Effector CD8-positive, alpha-beta T cell (primary cell): Measurements from ENCODE around the gene PSMD6.

ENCODE experiments used
- DNase-seq: peaks from one replicate; lab custom pipeline; 2025; lab: John Stamatoyannopoulos, UW
- total RNA-seq, 4 experiments: gene quantifications; one replicate each; lab custom pipeline; 2026; lab: John Stamatoyannopoulos, UW

PSMD6 gene
- total RNA-seq = 93.7 to 139 (median 107) reads per million in 4 experiments

- DNase-seq = peak; percentile 89
Observed at GRCh38 chr3:64023187-64023860, at the start of gene PSMD6. TSS of gene PSMD6 (minus strand) at chr3:64023494. CDS start at chr3:64023419, 75 bp downstream.

GRCh38 chr3:64072126-64072525 is 48.8 kb upstream of the PSMD6 start:
- no peak for DNase-seq

- no peak for DNase-seq
Observed at GRCh38 chr3:64070704-64071103, 47.4 kb upstream of the PSMD6 start.

GRCh38 chr3:64067506-64068346 is 44.4 kb upstream of the PSMD6 start:
- no peak for DNase-seq

GRCh38 chr3:64064804-64065203 is 41.5 kb upstream of the PSMD6 start:
- DNase-seq = no peak

GRCh38 chr3:64063983-64064438 is 40.7 kb upstream of the PSMD6 start:
- DNase-seq = no peak

GRCh38 chr3:64063207-64063982 is 40.1 kb upstream of the PSMD6 start:
- DNase-seq = no peak

GRCh38 chr3:64061628-64062027 is 38.3 kb upstream of the PSMD6 start:
- no peak for DNase-seq

- DNase-seq = no peak
Observed at GRCh38 chr3:64059484-64060175, 36.3 kb upstream of the PSMD6 start.

- no peak for DNase-seq
Observed at GRCh38 chr3:64058566-64058965, 35.3 kb upstream of the PSMD6 start.

GRCh38 chr3:64057231-64057630 is 33.9 kb upstream of the PSMD6 start:
- no peak for DNase-seq

GRCh38 chr3:64056606-64057180 is 33.4 kb upstream of the PSMD6 start:
- DNase-seq = no peak

- no peak for DNase-seq
Observed at GRCh38 chr3:64055076-64055475, 31.8 kb upstream of the PSMD6 start.

GRCh38 chr3:64054488-64054887 is 31.2 kb upstream of the PSMD6 start:
- DNase-seq = no peak

GRCh38 chr3:64053581-64053980 is 30.3 kb upstream of the PSMD6 start:
- no peak for DNase-seq

GRCh38 chr3:64053117-64053516 is 29.8 kb upstream of the PSMD6 start:
- DNase-seq = no peak

- DNase-seq = no peak
Observed at GRCh38 chr3:64049832-64050231, 26.5 kb upstream of the PSMD6 start.

GRCh38 chr3:64049136-64049535 is 25.8 kb upstream of the PSMD6 start:
- no peak for DNase-seq

- DNase-seq = no peak
Observed at GRCh38 chr3:64048631-64049061, 25.4 kb upstream of the PSMD6 start.

- DNase-seq = no peak
Observed at GRCh38 chr3:64047787-64048186, 24.5 kb upstream of the PSMD6 start.

GRCh38 chr3:64046996-64047594 is 23.8 kb upstream of the PSMD6 start:
- no peak for DNase-seq
